Measurements from ENCODE around the gene NISCH.

NISCH gene

DNA sequence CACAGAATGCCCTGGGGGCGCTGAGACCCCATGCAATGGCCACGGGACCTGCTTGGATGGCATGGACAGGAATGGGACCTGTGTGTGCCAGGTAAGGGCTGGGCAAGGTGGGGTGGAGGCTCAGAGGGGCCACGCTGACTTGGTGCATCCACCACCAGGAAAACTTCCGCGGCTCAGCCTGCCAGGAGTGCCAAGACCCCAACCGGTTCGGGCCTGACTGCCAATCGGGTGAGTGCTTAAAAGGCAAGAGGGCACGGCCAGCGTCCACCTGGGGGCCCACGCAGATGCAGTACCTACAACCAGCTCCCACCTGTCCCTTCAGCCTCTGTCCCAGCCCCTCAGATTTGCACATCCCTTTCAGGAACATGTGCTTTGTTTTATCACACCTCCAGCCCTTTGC lies 46.6 kb downstream of the NISCH start:
- no CpG with 5 or more reads among the region's 11 CpGs for WGBS, 2 donors (ENCODE audit: extremely low coverage in 2 of 2, insufficient read length in 2 of 2, insufficient replicate concordance in 1 of 2)
- Histone ChIP-seq H4K8ac (ENCODE audit: low read depth, low read length) (no peak overlapping the region), H2BK120ac (ENCODE audit: low read depth, low read length) (no peak overlapping the region), H3K23ac (ENCODE audit: low read depth, low read length, poor library complexity) (no peak overlapping the region), H3K9me3 (replicated peaks in 1 of 2; ENCODE audit: control insufficient read depth in 2 of 2, insufficient read depth in 1 of 2, low read depth in 1 of 2, low read length in 2 of 2) (no peaks in the 10 kb centered on the region), H3K4me3 (ENCODE audit: low read length in 2 of 2) (no peak overlapping the region), H3K79me1 (ENCODE audit: low read depth, low read length) (peaks cover 2% of the 10 kb centered on the region), H4K91ac (ENCODE audit: low read depth, low read length, poor library complexity) (no peak overlapping the region), H3K27ac (replicated peaks; ENCODE audit: low read length) (no peak overlapping the region), H2BK15ac (ENCODE audit: low read length) (peak overlapping the region; percentile 58), H3K4ac (ENCODE audit: low read length) (no peak overlapping the region), H2BK5ac (ENCODE audit: low read length) (peak overlapping the region; percentile 10), H3K4me2 (ENCODE audit: insufficient read depth, low read length, poor library complexity, severe bottlenecking) (no peak overlapping the region), H3K9ac (ENCODE audit: low read depth, low read length, poor library complexity) (no peak overlapping the region), H3K36me3 (replicated peaks in 1 of 2; ENCODE audit: control insufficient read depth in 2 of 2, insufficient read depth in 2 of 2, low read length in 2 of 2) (no peaks in the 10 kb centered on the region), H3K18ac (ENCODE audit: low read length) (no peak overlapping the region), H2AK5ac (ENCODE audit: low read depth, low read length) (peak overlapping the region; percentile 58), H2BK12ac (ENCODE audit: low read length) (peak overlapping the region; percentile 22), H3K27me3 (ENCODE audit: control insufficient read depth in 3 of 3, insufficient read depth in 3 of 3, low read depth in 1 of 3, low read length in 3 of 3) (peaks cover 0 to 22% (median 0%) of the 10 kb centered on the region in 3 experiments), H3K4me1 (ENCODE audit: control insufficient read depth in 2 of 2, insufficient read depth in 1 of 2, low read depth in 1 of 2, low read length in 2 of 2) (peaks cover 0 to 13% of the 10 kb centered on the region in 2 donors), H3K14ac (ENCODE audit: low read length) (no peak overlapping the region), H2AFZ (ENCODE audit: low read length) (no peak overlapping the region)
- DNase-seq (ENCODE audit: low spot score) = no peak

DNA sequence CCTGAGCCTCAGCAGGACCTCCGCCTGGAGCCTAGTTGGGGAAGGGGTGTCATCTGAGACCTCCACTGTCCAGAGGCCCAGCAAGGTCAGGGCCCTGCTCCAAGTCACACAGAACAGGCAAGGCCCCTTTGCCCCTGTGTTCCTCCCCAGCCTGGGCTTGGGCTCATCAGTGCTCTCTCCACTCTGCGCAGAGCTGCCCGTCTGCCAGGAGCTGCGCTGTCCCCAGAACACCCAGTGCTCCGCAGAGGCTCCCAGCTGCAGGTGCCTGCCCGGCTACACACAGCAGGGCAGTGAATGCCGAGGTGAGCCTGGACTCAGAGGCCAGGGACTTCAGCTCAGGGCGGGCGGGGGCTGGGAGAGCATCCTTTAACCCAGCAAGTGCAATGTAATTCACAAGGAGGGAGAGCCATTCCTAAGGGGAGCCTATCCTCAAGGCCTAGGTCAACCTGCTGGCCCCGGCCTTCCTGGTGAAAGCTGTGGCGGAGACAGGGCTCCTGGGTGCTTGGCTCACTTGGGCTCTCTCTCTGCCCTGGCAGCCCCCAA lies 47.5 kb downstream of the NISCH start:
- H3K4me3 ChIP-seq (ENCODE audit: low read length in 2 of 2) = no peak overlapping the region
- WGBS, 2 donors (ENCODE audit: extremely low coverage in 2 of 2, insufficient read length in 2 of 2, insufficient replicate concordance in 1 of 2) = no CpG with 5 or more reads among the region's 11 CpGs
- no peaks in the 10 kb centered on the region for H3K36me3 ChIP-seq (replicated peaks in 1 of 2; ENCODE audit: control insufficient read depth in 2 of 2, insufficient read depth in 2 of 2, low read length in 2 of 2)

DNA sequence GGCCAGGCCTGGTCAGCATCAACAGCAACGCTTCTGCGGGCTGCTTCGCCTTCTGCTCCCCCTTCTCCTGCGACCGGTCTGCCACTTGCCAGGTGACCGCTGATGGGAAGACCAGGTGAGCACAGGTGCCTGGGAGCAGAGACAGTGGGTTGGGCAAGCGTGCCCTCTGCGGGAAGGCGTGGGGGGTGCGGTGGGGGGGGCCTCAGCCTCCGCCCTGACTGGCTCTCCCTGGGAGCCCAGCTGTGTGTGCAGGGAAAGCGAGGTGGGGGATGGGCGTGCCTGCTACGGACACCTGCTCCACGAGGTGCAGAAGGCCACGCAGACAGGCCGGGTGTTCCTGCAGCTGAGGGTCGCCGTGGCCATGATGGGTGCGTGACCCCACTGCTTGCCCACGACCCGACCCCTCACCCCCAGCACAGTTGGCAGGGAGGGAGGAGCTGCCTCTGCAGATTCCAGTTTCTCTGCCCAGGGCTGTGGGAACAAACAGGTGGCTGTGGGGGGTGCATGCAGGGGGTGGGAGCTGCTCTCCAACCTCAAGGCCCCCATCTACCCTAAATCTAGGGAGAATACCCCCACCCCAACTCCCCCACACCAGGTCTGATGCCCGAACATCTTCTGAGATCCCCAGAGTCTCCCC lies 48.5 kb downstream of the NISCH start:
- Histone ChIP-seq H3K9ac (ENCODE audit: low read depth, low read length, poor library complexity) (no peak overlapping the region), H2BK12ac (ENCODE audit: low read length) (no peak overlapping the region), H3K4me2 (ENCODE audit: insufficient read depth, low read length, poor library complexity, severe bottlenecking) (no peak overlapping the region), H4K91ac (ENCODE audit: low read depth, low read length, poor library complexity) (no peak overlapping the region), H3K4ac (ENCODE audit: low read length) (peak overlapping the region; percentile 84), H2AK5ac (ENCODE audit: low read depth, low read length) (peak overlapping the region; percentile 96), H2BK15ac (ENCODE audit: low read length) (peak overlapping the region; percentile 91), H3K36me3 (replicated peaks in 1 of 2; ENCODE audit: control insufficient read depth in 2 of 2, insufficient read depth in 2 of 2, low read length in 2 of 2) (no peaks in the 10 kb centered on the region), H3K27me3 (ENCODE audit: control insufficient read depth in 3 of 3, insufficient read depth in 3 of 3, low read depth in 1 of 3, low read length in 3 of 3) (peaks cover 0 to 21% (median 0%) of the 10 kb centered on the region in 3 experiments), H3K4me1 (ENCODE audit: control insufficient read depth in 2 of 2, insufficient read depth in 1 of 2, low read depth in 1 of 2, low read length in 2 of 2) (peaks cover 0 to 17% of the 10 kb centered on the region in 2 donors), H2BK5ac (ENCODE audit: low read length) (peak overlapping the region; percentile 13), H3K9me3 (replicated peaks in 1 of 2; ENCODE audit: control insufficient read depth in 2 of 2, insufficient read depth in 1 of 2, low read depth in 1 of 2, low read length in 2 of 2) (no peaks in the 10 kb centered on the region), H3K23ac (ENCODE audit: low read depth, low read length, poor library complexity) (peak overlapping the region; percentile 65), H3K27ac (replicated peaks; ENCODE audit: low read length) (no peak overlapping the region), H2BK120ac (ENCODE audit: low read depth, low read length) (no peak overlapping the region), H2AFZ (ENCODE audit: low read length) (no peak overlapping the region), H3K79me1 (ENCODE audit: low read depth, low read length) (peaks cover 2% of the 10 kb centered on the region), H3K4me3 (ENCODE audit: low read length in 2 of 2) (no peak overlapping the region), H3K18ac (ENCODE audit: low read length) (peak overlapping the region; percentile 89), H4K8ac (ENCODE audit: low read depth, low read length) (no peak overlapping the region), H3K14ac (ENCODE audit: low read length) (no peak overlapping the region)
- no CpG with 5 or more reads among the region's 23 CpGs for WGBS, 2 donors (ENCODE audit: extremely low coverage in 2 of 2, insufficient read length in 2 of 2, insufficient replicate concordance in 1 of 2)
- no peak for DNase-seq (ENCODE audit: low spot score)

More for the DNA sequence above, 47.5 kb downstream of the NISCH start:
- H3K9me3 ChIP-seq (replicated peaks in 1 of 2; ENCODE audit: control insufficient read depth in 2 of 2, insufficient read depth in 1 of 2, low read depth in 1 of 2, low read length in 2 of 2) = no peaks in the 10 kb centered on the region
- H3K4ac ChIP-seq (ENCODE audit: low read length) = no peak overlapping the region
- peaks cover 0 to 17% of the 10 kb centered on the region in 2 donors for H3K4me1 ChIP-seq (ENCODE audit: control insufficient read depth in 2 of 2, insufficient read depth in 1 of 2, low read depth in 1 of 2, low read length in 2 of 2)
- peaks cover 0 to 22% (median 0%) of the 10 kb centered on the region in 3 experiments for H3K27me3 ChIP-seq (ENCODE audit: control insufficient read depth in 3 of 3, insufficient read depth in 3 of 3, low read depth in 1 of 3, low read length in 3 of 3)
- no peak overlapping the region for H3K4me2 ChIP-seq (ENCODE audit: insufficient read depth, low read length, poor library complexity, severe bottlenecking)
- no peak overlapping the region for H4K91ac ChIP-seq (ENCODE audit: low read depth, low read length, poor library complexity)
- H2BK15ac ChIP-seq (ENCODE audit: low read length) = peak overlapping the region; percentile 49
- no peak overlapping the region for H3K18ac ChIP-seq (ENCODE audit: low read length)
- no peak overlapping the region for H3K14ac ChIP-seq (ENCODE audit: low read length)
- no peak overlapping the region for H2BK120ac ChIP-seq (ENCODE audit: low read depth, low read length)
- peak overlapping the region; percentile 96 for H2AK5ac ChIP-seq (ENCODE audit: low read depth, low read length)
- H4K8ac ChIP-seq (ENCODE audit: low read depth, low read length) = no peak overlapping the region
- H2BK12ac ChIP-seq (ENCODE audit: low read length) = no peak overlapping the region
- H3K9ac ChIP-seq (ENCODE audit: low read depth, low read length, poor library complexity) = no peak overlapping the region
- no peak overlapping the region for H3K23ac ChIP-seq (ENCODE audit: low read depth, low read length, poor library complexity)
- H2AFZ ChIP-seq (ENCODE audit: low read length) = no peak overlapping the region
- H2BK5ac ChIP-seq (ENCODE audit: low read length) = no peak overlapping the region
- no peak for DNase-seq (ENCODE audit: low spot score)
- no peak overlapping the region for H3K27ac ChIP-seq (replicated peaks; ENCODE audit: low read length)
- peaks cover 2% of the 10 kb centered on the region for H3K79me1 ChIP-seq (ENCODE audit: low read depth, low read length)

- Histone ChIP-seq H3K23ac (ENCODE audit: low read depth, low read length, poor library complexity) (no peak overlapping the region), H3K4me2 (ENCODE audit: insufficient read depth, low read length, poor library complexity, severe bottlenecking) (no peak overlapping the region), H2BK12ac (ENCODE audit: low read length) (no peak overlapping the region), H2AFZ (ENCODE audit: low read length) (no peak overlapping the region), H3K79me1 (ENCODE audit: low read depth, low read length) (peaks cover 2% of the 10 kb centered on the region), H2BK5ac (ENCODE audit: low read length) (no peak overlapping the region), H2BK15ac (ENCODE audit: low read length) (peak overlapping the region; percentile 39), H3K4ac (ENCODE audit: low read length) (no peak overlapping the region), H2AK5ac (ENCODE audit: low read depth, low read length) (peak overlapping the region; percentile 84), H3K4me3 (ENCODE audit: low read length in 2 of 2) (no peak overlapping the region), H3K14ac (ENCODE audit: low read length) (no peak overlapping the region), H3K27me3 (ENCODE audit: control insufficient read depth in 3 of 3, insufficient read depth in 3 of 3, low read depth in 1 of 3, low read length in 3 of 3) (peaks cover 0 to 25% (median 0%) of the 10 kb centered on the region in 3 experiments), H3K9me3 (replicated peaks in 1 of 2; ENCODE audit: control insufficient read depth in 2 of 2, insufficient read depth in 1 of 2, low read depth in 1 of 2, low read length in 2 of 2) (no peaks in the 10 kb centered on the region), H3K9ac (ENCODE audit: low read depth, low read length, poor library complexity) (no peak overlapping the region), H4K8ac (ENCODE audit: low read depth, low read length) (no peak overlapping the region), H4K91ac (ENCODE audit: low read depth, low read length, poor library complexity) (no peak overlapping the region), H3K18ac (ENCODE audit: low read length) (peak overlapping the region; percentile 58), H3K4me1 (ENCODE audit: control insufficient read depth in 2 of 2, insufficient read depth in 1 of 2, low read depth in 1 of 2, low read length in 2 of 2) (peaks cover 0 to 17% of the 10 kb centered on the region in 2 donors), H3K27ac (replicated peaks; ENCODE audit: low read length) (no peak overlapping the region), H2BK120ac (ENCODE audit: low read depth, low read length) (no peak overlapping the region), H3K36me3 (replicated peaks in 1 of 2; ENCODE audit: control insufficient read depth in 2 of 2, insufficient read depth in 2 of 2, low read length in 2 of 2) (no peaks in the 10 kb centered on the region)
- DNase-seq (ENCODE audit: low spot score) = no peak
- WGBS, 2 donors (ENCODE audit: extremely low coverage in 2 of 2, insufficient read length in 2 of 2, insufficient replicate concordance in 1 of 2) = no CpG with 5 or more reads among the region's 10 CpGs
Measured at GRCh38 chr3:52504977-52505376, 49.6 kb downstream of the NISCH start.

Measured in neuronal stem cell (in vitro differentiated cells).